ENCODE results near the gene FLRT1. TPM values are rescaled to one million over a fixed set of nuclear protein-coding genes. Genes with fewer than 3 reads are reported as not detected.

FLRT1 gene
- total RNA-seq, 1 experiment from 2014 or later = 0.31 TPM

GRCh38 chr11:63993993-63994392, 41.7 kb upstream of the FLRT1 start:
- Histone ChIP-seq H3K4ac (ENCODE audit: low read depth, low read length) (no peak overlapping the region), H4K20me1 (ENCODE audit: control insufficient read depth, insufficient read depth, insufficient read length) (no peaks in the 10 kb centered on the region), H2BK15ac (ENCODE audit: low read depth, low read length) (no peak overlapping the region), H2AK5ac (ENCODE audit: insufficient read length, low read length) (no peak overlapping the region), H3K9me3 (ENCODE audit: control insufficient read depth, low read depth, low read length) (no peaks in the 10 kb centered on the region), H3K27me3 (ENCODE audit: insufficient read depth, low read length) (no peaks in the 10 kb centered on the region), H2BK5ac (ENCODE audit: insufficient read length, low read length) (no peak overlapping the region), H3K9ac (ENCODE audit: extremely low read depth, insufficient read length, low read length) (no peak overlapping the region), H3K14ac (ENCODE audit: insufficient read depth, low read length) (no peak overlapping the region), H3K4me1 (ENCODE audit: insufficient read depth, low read length) (no peaks in the 10 kb centered on the region), H4K5ac (ENCODE audit: insufficient read length, low read depth, low read length) (no peak overlapping the region), H3K18ac (ENCODE audit: insufficient read length, low read depth, low read length) (no peak overlapping the region), H2BK120ac (ENCODE audit: low read depth, low read length, poor library complexity, severe bottlenecking) (no peak overlapping the region), H2BK20ac (ENCODE audit: low read depth, low read length, poor library complexity, severe bottlenecking) (no peak overlapping the region), H2AFZ (ENCODE audit: low read length) (no peak overlapping the region), H4K91ac (ENCODE audit: insufficient read length, low read depth, low read length) (no peak overlapping the region), H3K27ac (ENCODE audit: insufficient read length, low read depth, low read length) (no peak overlapping the region), H3K56ac (ENCODE audit: insufficient read length, low read depth, low read length) (no peak overlapping the region), H3K4me2 (ENCODE audit: insufficient read depth, insufficient read length, low read length) (no peak overlapping the region), H3K79me2 (ENCODE audit: insufficient read depth, low read length) (no peaks in the 10 kb centered on the region; the same call in 1 of the 2 replicates), H3K79me1 (ENCODE audit: insufficient read depth, low read depth, low read length, poor library complexity, severe bottlenecking) (peaks cover 7% of the 10 kb centered on the region), H3T11ph (ENCODE audit: low read length) (no peak overlapping the region), H3K23me2 (ENCODE audit: insufficient read length, low read depth, low read length, poor library complexity, severe bottlenecking) (peaks cover 2% of the 10 kb centered on the region), H2BK12ac (ENCODE audit: insufficient read length, low read depth, low read length) (no peak overlapping the region), H4K8ac (replicated peaks; ENCODE audit: insufficient read length, low read depth, low read length) (no peak overlapping the region), H3K23ac (ENCODE audit: insufficient read length, low read depth, low read length) (no peak overlapping the region)
- no peak overlapping the region; a peak in 1 of 7 replicates for H3K27ac Mint-ChIP-seq
- no CpG with 5 or more reads among the region's 6 CpGs for WGBS (ENCODE audit: extremely low coverage, insufficient read length, low lambda C conversion rate)
- H3K4me1 Mint-ChIP-seq = peaks cover 7 to 13% of the 10 kb centered on the region in 2 experiments
- no peak for DNase-seq
- H3K4me3 Mint-ChIP-seq = no peak overlapping the region
- peaks cover 46 to 84% (median 78%) of the 10 kb centered on the region in 3 experiments; a peak in 6 of 7 replicates for H3K36me3 Mint-ChIP-seq (ENCODE audit: insufficient read depth in 1 of 3, low read depth in 3 of 3)
- no peaks in the 10 kb centered on the region; a peak in 1 of 5 replicates for H3K9me3 Mint-ChIP-seq
- no peaks in the 10 kb centered on the region for H3K27me3 Mint-ChIP-seq (ENCODE audit: low read depth)
- TF ChIP-seq CTCF (conservative IDR thresholded peaks at IDR 0.05) = no peak

Data from H9 (cell line).